ENCODE results near the gene ENTPD3. TPM values are rescaled to one million over a fixed set of nuclear protein-coding genes. Genes with fewer than 3 reads are reported as not detected.
"Not testable (repeated sequence)": the region's sequence is repeated elsewhere in the genome, so short reads cannot be mapped to it uniquely, and the experiment has no call there.

Gene ENTPD3
- polyA plus RNA-seq, 6 donors from 2014 or later: not detected

GRCh38 chr3:40456279-40456939 is 69.4 kb downstream of the ENTPD3 start:
- peaks cover 0 to 11% of the 10 kb centered on the region in 2 donors for H3K36me3 Mint-ChIP-seq
- ATAC-seq (ENCODE audit: low read depth in 2 of 2) (no peak), DNase-seq (no peak)
- peaks cover 28 to 57% (median 34%) of the 10 kb centered on the region in 3 donors for H3K4me1 Mint-ChIP-seq
- H3K9me3 Mint-ChIP-seq: peaks cover 0 to 4% (median 0%) of the 10 kb centered on the region in 7 donors
- H3K27me3 Mint-ChIP-seq: no peaks in the 10 kb centered on the region
- H3K27ac Mint-ChIP-seq: peak overlapping the region; percentile 95 to 99 (median 98)
- H3K4me3 Mint-ChIP-seq: peak overlapping the region; percentile 87 to 97 (median 93)

DNA sequence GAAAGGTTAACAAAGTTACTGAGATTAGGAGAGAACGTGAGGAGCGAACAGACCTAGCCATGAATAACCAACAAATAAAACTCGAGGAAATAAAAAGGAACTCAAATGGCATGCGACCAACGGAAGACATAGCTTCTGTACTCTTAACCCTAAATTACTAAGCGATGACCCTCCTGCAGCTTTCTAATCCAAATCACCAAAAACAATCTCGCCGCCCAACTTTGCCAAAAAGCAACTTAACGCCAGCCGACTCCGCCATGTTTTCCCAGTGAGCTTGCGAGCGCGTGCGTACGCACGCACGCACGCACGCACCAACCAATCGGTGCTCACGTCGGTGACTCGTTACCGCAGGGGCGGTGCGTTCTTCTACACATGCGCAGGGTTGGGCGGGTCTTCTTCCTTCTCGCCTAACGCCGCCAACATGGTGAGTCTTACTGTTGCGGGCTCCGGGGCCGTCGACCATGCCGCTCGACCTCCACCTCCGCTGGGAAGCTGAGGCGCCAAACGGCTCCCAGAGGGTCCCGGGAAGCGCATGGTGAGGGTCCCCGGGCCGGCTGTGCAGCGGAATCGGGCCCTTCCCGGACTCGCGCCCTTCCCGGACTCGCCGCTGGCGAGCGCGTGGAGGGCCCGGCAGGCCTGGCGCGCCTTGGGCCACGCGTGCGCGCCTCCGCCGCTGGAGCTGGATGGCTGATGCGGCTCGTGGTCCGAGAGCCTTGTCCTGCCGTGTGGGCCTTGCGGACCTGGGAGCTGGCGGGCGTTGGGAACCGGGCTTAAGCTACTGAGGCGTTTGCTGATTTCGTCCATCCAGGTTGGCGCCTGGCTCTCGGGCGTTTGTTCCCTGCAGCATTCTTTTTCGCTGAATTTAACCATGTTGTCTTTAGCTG is 70.2 kb downstream of the ENTPD3 start, which contains the start of gene RPL14:
Gene RPL14 (plus strand): TSS at position 400 of the 884 bp plus-strand sequence. CDS start 133 bp downstream, at position 533.
- Mint-ChIP-seq H3K4me3 (peak within 1 kb of the TSS; percentile 87 to 97 (median 93)), H3K27ac (peak within 1 kb of the TSS; percentile 95 to 99 (median 98)), H3K36me3 (peaks cover 0 to 15% of the 10 kb centered on the region in 2 donors), H3K27me3 (no peaks in the 10 kb centered on the region), H3K4me1 (peaks cover 25 to 59% (median 31%) of the 10 kb centered on the region in 3 donors), H3K9me3 (peaks cover 0 to 4% (median 0%) of the 10 kb centered on the region in 7 donors)
- ATAC-seq (ENCODE audit: low read depth in 2 of 2) (peak; percentile 69 to 70), DNase-seq (peak; percentile 93)

GRCh38 chr3:40458473-40458872 is 71.5 kb downstream of the ENTPD3 start:
- H3K27ac Mint-ChIP-seq: peak overlapping the region in 4 of 6 donors; percentile 65 to 97 (median 91)
- H3K27me3 Mint-ChIP-seq: no peaks in the 10 kb centered on the region
- peaks cover 19 to 46% (median 24%) of the 10 kb centered on the region in 3 donors for H3K4me1 Mint-ChIP-seq
- DNase-seq (no peak), ATAC-seq (ENCODE audit: low read depth in 2 of 2) (no peak)
- H3K4me3 Mint-ChIP-seq: peak overlapping the region; percentile 41 to 97 (median 88)
- H3K9me3 Mint-ChIP-seq: peaks cover 0 to 4% (median 0%) of the 10 kb centered on the region in 7 donors
- peaks cover 0 to 15% of the 10 kb centered on the region in 2 donors for H3K36me3 Mint-ChIP-seq

GRCh38 chr3:40460481-40460880 is 73.5 kb downstream of the ENTPD3 start:
- peaks cover 23 to 41% (median 28%) of the 10 kb centered on the region in 3 donors for H3K4me1 Mint-ChIP-seq
- not testable (repeated sequence) for DNase-seq; H3K27me3 Mint-ChIP-seq; ATAC-seq (ENCODE audit: low read depth in 2 of 2); H3K9me3 Mint-ChIP-seq
- peak overlapping the region in 1 of 8 donors; percentile 24 for H3K4me3 Mint-ChIP-seq
- H3K36me3 Mint-ChIP-seq: peaks cover 0 to 15% of the 10 kb centered on the region in 2 donors
- H3K27ac Mint-ChIP-seq: peak overlapping the region in 1 of 6 donors; percentile 21

GRCh38 chr3:40461161-40461560 is 74.2 kb downstream of the ENTPD3 start:
- Mint-ChIP-seq H3K36me3 (peaks cover 0 to 15% of the 10 kb centered on the region in 2 donors), H3K4me3 (peak overlapping the region in 1 of 8 donors; percentile 59), H3K4me1 (peaks cover 22 to 38% (median 28%) of the 10 kb centered on the region in 3 donors), H3K9me3 (peaks cover 0 to 4% (median 0%) of the 10 kb centered on the region in 7 donors), H3K27me3 (no peaks in the 10 kb centered on the region), H3K27ac (peak overlapping the region in 1 of 6 donors; percentile 54)
- DNase-seq: no peak
- no peak for ATAC-seq (ENCODE audit: low read depth in 2 of 2)

DNA sequence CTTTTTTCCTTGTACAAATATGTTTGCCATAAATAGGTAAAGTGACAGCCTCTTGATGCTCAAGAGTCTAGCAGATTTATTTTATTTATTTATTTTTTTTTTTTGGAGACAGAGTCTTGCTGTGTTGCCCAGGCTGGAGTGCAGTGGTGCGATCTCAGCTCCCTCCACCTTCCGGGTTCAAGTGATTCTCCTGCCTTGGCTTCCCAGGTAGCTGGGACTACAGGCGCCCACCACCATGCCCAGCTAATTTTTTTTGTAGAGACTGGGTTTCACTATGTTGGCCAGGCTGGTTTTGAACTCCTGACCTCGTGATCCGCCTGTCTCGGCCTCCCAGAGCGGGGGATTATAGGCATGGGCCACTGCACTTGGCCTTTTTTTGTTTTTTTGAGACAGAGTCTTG is 75.9 kb downstream of the ENTPD3 start:
- Mint-ChIP-seq H3K36me3 (peaks cover 0 to 11% of the 10 kb centered on the region in 2 donors), H3K4me1 (peaks cover 16 to 25% (median 16%) of the 10 kb centered on the region in 3 donors), H3K4me3 (peak overlapping the region in 1 of 8 donors; percentile 30)
- not testable (repeated sequence) for ATAC-seq (ENCODE audit: low read depth in 2 of 2); H3K27me3 Mint-ChIP-seq; H3K9me3 Mint-ChIP-seq; H3K27ac Mint-ChIP-seq; DNase-seq

- Mint-ChIP-seq H3K27ac (no peak overlapping the region), H3K9me3 (no peaks in the 10 kb centered on the region), H3K27me3 (no peaks in the 10 kb centered on the region), H3K4me3 (no peak overlapping the region), H3K36me3 (peaks cover 0 to 11% of the 10 kb centered on the region in 2 donors), H3K4me1 (peaks cover 8 to 17% (median 9%) of the 10 kb centered on the region in 3 donors)
- ATAC-seq (ENCODE audit: low read depth in 2 of 2) (no peak), DNase-seq (no peak)
Observed at GRCh38 chr3:40463579-40463978, 76.6 kb downstream of the ENTPD3 start.

DNA sequence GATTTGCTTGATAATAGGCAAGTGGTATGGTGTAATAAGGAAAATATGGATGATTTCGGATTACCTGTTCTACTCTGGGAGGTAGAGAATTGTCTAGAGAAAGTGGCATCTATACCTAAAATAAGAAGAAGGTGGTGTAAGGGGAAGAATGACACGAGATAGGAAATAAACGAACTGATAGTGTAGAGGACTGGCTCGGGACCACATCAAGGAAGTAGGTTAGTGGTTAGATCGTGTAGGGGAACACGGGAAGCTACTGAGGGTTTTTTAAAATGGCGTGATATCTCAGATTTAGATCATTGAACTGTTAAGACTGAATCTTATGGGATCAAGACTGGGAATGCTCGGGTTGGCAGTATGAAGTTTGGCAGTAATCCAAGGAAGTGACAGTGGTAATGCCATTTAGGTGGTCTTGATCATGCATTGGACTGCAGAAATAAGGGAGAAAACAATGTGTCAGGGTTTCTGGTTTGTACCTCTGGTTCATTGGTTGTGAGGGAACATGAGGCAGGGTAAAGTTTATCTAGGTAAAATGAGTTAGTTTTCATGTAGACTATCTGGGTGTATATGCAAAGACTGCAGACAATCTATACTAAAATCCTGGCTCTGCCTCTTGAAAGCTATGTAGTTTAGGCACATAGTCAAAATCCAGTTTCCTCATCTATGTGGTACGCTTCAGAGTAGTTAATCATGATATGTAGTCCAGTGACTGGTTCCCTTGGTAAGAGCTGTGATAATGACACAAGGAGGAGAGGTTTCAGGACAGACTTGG is 77.5 kb downstream of the ENTPD3 start:
- no peak overlapping the region for H3K4me3 Mint-ChIP-seq
- peaks cover 0 to 11% of the 10 kb centered on the region in 2 donors for H3K36me3 Mint-ChIP-seq
- H3K27ac Mint-ChIP-seq: peak overlapping the region in 4 of 6 donors; percentile 30 to 58 (median 42)
- no peak for DNase-seq
- H3K9me3 Mint-ChIP-seq: no peaks in the 10 kb centered on the region
- H3K27me3 Mint-ChIP-seq: no peaks in the 10 kb centered on the region
- ATAC-seq (ENCODE audit: low read depth in 2 of 2): no peak
- peaks cover 8 to 11% (median 8%) of the 10 kb centered on the region in 3 donors for H3K4me1 Mint-ChIP-seq

GRCh38 chr3:40465111-40465407 is 78.1 kb downstream of the ENTPD3 start:
- DNase-seq (no peak), ATAC-seq (ENCODE audit: low read depth in 2 of 2) (no peak)
- H3K4me3 Mint-ChIP-seq: no peak overlapping the region
- H3K36me3 Mint-ChIP-seq: peaks cover 0 to 11% of the 10 kb centered on the region in 2 donors
- H3K9me3 Mint-ChIP-seq: no peaks in the 10 kb centered on the region
- H3K27me3 Mint-ChIP-seq: no peaks in the 10 kb centered on the region
- peaks cover 8 to 11% (median 8%) of the 10 kb centered on the region in 3 donors for H3K4me1 Mint-ChIP-seq
- peak overlapping the region in 3 of 6 donors; percentile 21 to 40 (median 35) for H3K27ac Mint-ChIP-seq

DNA sequence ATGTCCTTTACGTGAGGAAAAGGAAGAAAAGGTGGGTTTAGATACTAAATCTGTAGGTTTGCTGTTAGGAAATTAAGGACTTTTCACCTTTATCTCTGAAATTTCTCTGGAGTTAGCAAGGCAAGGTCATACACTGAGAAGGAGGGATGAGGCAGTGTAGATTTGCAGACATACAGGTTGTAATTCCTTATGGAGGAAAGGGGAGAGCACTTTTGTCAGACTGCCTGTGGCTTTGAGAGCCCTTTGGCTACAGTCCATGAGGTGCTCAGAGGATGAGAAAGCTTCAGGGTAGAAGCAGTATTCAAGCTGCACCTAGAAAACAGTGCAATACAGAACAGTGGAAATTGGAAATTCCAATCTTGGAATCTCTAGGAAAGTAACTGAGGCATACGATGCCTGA is 78.5 kb downstream of the ENTPD3 start:
- H3K36me3 Mint-ChIP-seq: peaks cover 0 to 11% of the 10 kb centered on the region in 2 donors
- H3K27me3 Mint-ChIP-seq: no peaks in the 10 kb centered on the region
- no peaks in the 10 kb centered on the region for H3K9me3 Mint-ChIP-seq
- H3K27ac Mint-ChIP-seq: peak overlapping the region in 2 of 6 donors; percentile 35 to 40
- DNase-seq: no peak
- no peak overlapping the region for H3K4me3 Mint-ChIP-seq
- peaks cover 8 to 11% (median 8%) of the 10 kb centered on the region in 3 donors for H3K4me1 Mint-ChIP-seq
- no peak for ATAC-seq (ENCODE audit: low read depth in 2 of 2)

DNA sequence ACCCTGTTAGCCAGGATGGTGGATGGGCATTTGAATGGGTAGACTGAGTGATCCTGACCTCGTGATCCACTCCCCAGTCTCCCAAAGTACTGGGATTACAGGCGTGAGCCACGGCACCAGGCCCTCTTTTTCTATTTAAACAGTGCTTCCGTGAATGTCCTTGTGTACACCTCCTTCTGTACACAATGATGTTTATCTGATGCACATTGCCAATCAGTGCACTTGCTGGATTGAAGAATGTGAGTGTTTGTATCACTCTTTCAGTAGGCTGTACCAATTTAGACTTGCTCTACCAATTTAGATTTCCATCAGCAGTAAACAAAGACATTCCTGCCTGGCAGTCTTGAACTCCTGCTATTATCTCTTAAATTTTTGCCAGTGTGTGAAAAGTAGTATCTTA is 81.0 kb downstream of the ENTPD3 start:
- H3K9me3 Mint-ChIP-seq: no peaks in the 10 kb centered on the region
- no peak for ATAC-seq (ENCODE audit: low read depth in 2 of 2)
- no peaks in the 10 kb centered on the region for H3K36me3 Mint-ChIP-seq
- DNase-seq: no peak
- no peak overlapping the region for H3K4me3 Mint-ChIP-seq
- H3K27ac Mint-ChIP-seq: peak overlapping the region in 1 of 6 donors; percentile 9
- no peaks in the 10 kb centered on the region for H3K27me3 Mint-ChIP-seq
- peaks cover 3 to 8% (median 8%) of the 10 kb centered on the region in 3 donors for H3K4me1 Mint-ChIP-seq

GRCh38 chr3:40470701-40471100 is 83.7 kb downstream of the ENTPD3 start:
- no peaks in the 10 kb centered on the region for H3K9me3 Mint-ChIP-seq
- DNase-seq (no peak), ATAC-seq (ENCODE audit: low read depth in 2 of 2) (no peak)
- H3K4me1 Mint-ChIP-seq: peaks cover 0 to 3% (median 0%) of the 10 kb centered on the region in 3 donors
- H3K27ac Mint-ChIP-seq: no peak overlapping the region
- H3K36me3 Mint-ChIP-seq: no peaks in the 10 kb centered on the region
- no peak overlapping the region for H3K4me3 Mint-ChIP-seq
- no peaks in the 10 kb centered on the region for H3K27me3 Mint-ChIP-seq

All from naive B cell (primary cell).